Measurements from ENCODE around the gene DCDC1.

The DCDC1 gene

DNA sequence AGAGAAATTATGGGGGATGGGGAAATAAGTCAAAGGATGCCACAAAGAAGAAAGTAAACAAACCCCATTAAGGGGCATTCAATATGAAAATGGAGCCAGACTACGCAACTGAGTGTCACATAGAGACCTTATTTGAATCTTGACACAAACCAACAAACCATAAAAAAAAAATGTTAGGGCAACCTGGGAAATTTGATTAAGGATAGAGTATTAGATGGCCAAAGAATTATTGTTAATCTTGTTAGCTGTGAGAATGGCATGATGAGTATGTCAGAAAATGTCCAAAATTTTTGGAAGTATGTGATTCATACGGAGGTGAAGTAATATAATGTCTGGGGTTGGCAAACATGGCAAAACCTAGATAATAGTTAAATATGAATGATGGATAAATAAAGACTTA is 461.3 kb downstream of the DCDC1 start:
- Histone ChIP-seq H3K4me3 (ENCODE audit: low read depth, low read length) (no peak overlapping the region), H3K9ac (ENCODE audit: low read length) (no peak overlapping the region)
- DNase-seq: no peak

DNA sequence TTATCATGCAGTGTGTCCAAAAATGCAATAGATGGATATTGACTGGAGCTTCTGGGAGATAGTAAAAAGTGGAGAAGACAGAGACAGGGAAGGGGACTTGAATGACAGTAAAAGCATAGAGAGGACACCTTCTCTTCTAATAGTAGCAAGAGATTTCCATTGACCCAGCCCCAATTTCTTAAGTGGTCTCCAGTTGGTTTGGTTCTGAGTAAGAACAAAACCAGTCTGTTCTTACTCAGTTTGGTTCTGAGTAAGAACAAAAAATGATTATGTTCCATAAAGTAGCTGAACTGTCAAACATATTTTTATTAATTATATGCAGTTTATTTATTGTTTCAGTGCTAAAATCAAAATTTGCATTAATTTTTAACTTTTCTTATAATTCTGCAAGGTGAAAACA is 466.6 kb downstream of the DCDC1 start:
- H3K4me1 ChIP-seq (ENCODE audit: control insufficient read depth in 1 of 2, insufficient read depth in 2 of 2, low read length in 2 of 2): no peaks in the 10 kb centered on the region
- no peak overlapping the region for H2AK5ac ChIP-seq (ENCODE audit: low read length)

More for the DNA sequence above, 461.3 kb downstream of the DCDC1 start:
- no peaks in the 10 kb centered on the region for H3K36me3 ChIP-seq (ENCODE audit: control insufficient read depth in 1 of 2, insufficient read depth in 2 of 2, low read length in 2 of 2)
- H3K79me2 ChIP-seq (ENCODE audit: control insufficient read depth, insufficient read depth, low read length, poor library complexity): no peaks in the 10 kb centered on the region
- H3K27me3 ChIP-seq (ENCODE audit: insufficient read depth, low read length): no peaks in the 10 kb centered on the region
- no peak overlapping the region for H2BK5ac ChIP-seq (ENCODE audit: low read depth, low read length, poor library complexity)
- H3K27ac ChIP-seq (ENCODE audit: low read depth, low read length): no peak overlapping the region
- H4K91ac ChIP-seq (ENCODE audit: low read depth, low read length): no peak overlapping the region
- H3K18ac ChIP-seq (ENCODE audit: low read length): no peak overlapping the region
- no peak overlapping the region for H3K14ac ChIP-seq (ENCODE audit: low read length)
- no peak overlapping the region for H4K8ac ChIP-seq (ENCODE audit: low read depth, low read length)
- no peak overlapping the region for H2BK12ac ChIP-seq (ENCODE audit: low read length)
- H2BK120ac ChIP-seq (ENCODE audit: insufficient read depth, low read length, poor library complexity): no peak overlapping the region
- no peak overlapping the region for H3K4ac ChIP-seq (ENCODE audit: low read depth, low read length)
- H3K23ac ChIP-seq (ENCODE audit: low read length): no peak overlapping the region
- H2AK5ac ChIP-seq (ENCODE audit: low read length): no peak overlapping the region
- H2AFZ ChIP-seq (ENCODE audit: insufficient read depth, low read length, poor library complexity): no peak overlapping the region
- no CpG with 5 or more reads among the region's 2 CpGs for WGBS (ENCODE audit: extremely low coverage, insufficient coverage, insufficient read length)
- H3K9me3 ChIP-seq (ENCODE audit: insufficient read depth, low read depth, low read length): no peaks in the 10 kb centered on the region
- H3K79me1 ChIP-seq (ENCODE audit: low read length): no peaks in the 10 kb centered on the region
- H3K4me2 ChIP-seq (ENCODE audit: low read length): no peak overlapping the region
- peaks cover 4 to 5% of the 10 kb centered on the region in 2 experiments for H3K4me1 ChIP-seq (ENCODE audit: control insufficient read depth in 1 of 2, insufficient read depth in 2 of 2, low read length in 2 of 2)
- H4K12ac ChIP-seq (ENCODE audit: low read depth, low read length): no peak overlapping the region

DNA sequence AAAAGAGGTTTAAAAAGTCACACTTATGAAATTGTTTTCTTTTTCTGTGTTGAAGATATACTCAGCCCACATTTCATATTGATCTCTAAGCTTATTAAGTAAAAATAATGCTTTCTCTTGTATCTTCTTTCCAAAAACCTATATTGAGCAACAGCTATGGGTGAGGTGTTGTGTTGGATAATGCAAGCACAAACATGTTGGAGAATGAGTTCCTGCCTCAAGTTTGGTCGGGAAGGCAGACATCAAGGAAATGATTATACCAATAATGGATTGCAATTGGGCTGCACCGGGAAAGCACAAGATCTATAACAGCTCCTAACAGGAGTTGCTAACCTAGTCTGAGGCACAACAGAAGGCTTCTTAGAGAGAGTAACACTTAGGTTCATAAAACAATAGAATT is 474.5 kb downstream of the DCDC1 start:
- H2BK120ac ChIP-seq (ENCODE audit: insufficient read depth, low read length, poor library complexity): no peak overlapping the region
- no peaks in the 10 kb centered on the region for H3K4me1 ChIP-seq (ENCODE audit: control insufficient read depth in 1 of 2, insufficient read depth in 2 of 2, low read length in 2 of 2)
- no CpG with 5 or more reads among the region's 2 CpGs for WGBS (ENCODE audit: extremely low coverage, insufficient coverage, insufficient read length)
- H4K12ac ChIP-seq (ENCODE audit: low read depth, low read length): no peak overlapping the region
- DNase-seq: no peak
- no peak overlapping the region for H3K14ac ChIP-seq (ENCODE audit: low read length)
- H4K8ac ChIP-seq (ENCODE audit: low read depth, low read length): no peak overlapping the region
- no peak overlapping the region for H2AK5ac ChIP-seq (ENCODE audit: low read length)
- H2AFZ ChIP-seq (ENCODE audit: insufficient read depth, low read length, poor library complexity): no peak overlapping the region
- H4K91ac ChIP-seq (ENCODE audit: low read depth, low read length): no peak overlapping the region
- H2BK5ac ChIP-seq (ENCODE audit: low read depth, low read length, poor library complexity): no peak overlapping the region
- no peaks in the 10 kb centered on the region for H3K79me2 ChIP-seq (ENCODE audit: control insufficient read depth, insufficient read depth, low read length, poor library complexity)
- H3K4me3 ChIP-seq (ENCODE audit: low read depth, low read length): no peak overlapping the region
- H3K27ac ChIP-seq (ENCODE audit: low read depth, low read length): no peak overlapping the region
- no peak overlapping the region for H3K18ac ChIP-seq (ENCODE audit: low read length)
- H3K27me3 ChIP-seq (ENCODE audit: insufficient read depth, low read length): no peaks in the 10 kb centered on the region
- no peaks in the 10 kb centered on the region for H3K36me3 ChIP-seq (ENCODE audit: control insufficient read depth in 1 of 2, insufficient read depth in 2 of 2, low read length in 2 of 2)
- H3K23ac ChIP-seq (ENCODE audit: low read length): no peak overlapping the region
- H3K9me3 ChIP-seq (ENCODE audit: insufficient read depth, low read depth, low read length): no peaks in the 10 kb centered on the region
- H3K9ac ChIP-seq (ENCODE audit: low read length): no peak overlapping the region
- no peak overlapping the region for H3K4me2 ChIP-seq (ENCODE audit: low read length)
- H2BK12ac ChIP-seq (ENCODE audit: low read length): no peak overlapping the region
- H3K79me1 ChIP-seq (ENCODE audit: low read length): no peaks in the 10 kb centered on the region
- no peak overlapping the region for H3K4ac ChIP-seq (ENCODE audit: low read depth, low read length)

More for the DNA sequence above, 466.6 kb downstream of the DCDC1 start:
- H3K9ac ChIP-seq (ENCODE audit: low read length): no peak overlapping the region
- H3K4ac ChIP-seq (ENCODE audit: low read depth, low read length): no peak overlapping the region
- H3K14ac ChIP-seq (ENCODE audit: low read length): no peak overlapping the region
- H3K79me2 ChIP-seq (ENCODE audit: control insufficient read depth, insufficient read depth, low read length, poor library complexity): no peaks in the 10 kb centered on the region
- no peaks in the 10 kb centered on the region for H3K27me3 ChIP-seq (ENCODE audit: insufficient read depth, low read length)
- no peak overlapping the region for H3K27ac ChIP-seq (ENCODE audit: low read depth, low read length)
- no peaks in the 10 kb centered on the region for H3K79me1 ChIP-seq (ENCODE audit: low read length)
- no peak overlapping the region for H4K12ac ChIP-seq (ENCODE audit: low read depth, low read length)
- no peak overlapping the region for H4K91ac ChIP-seq (ENCODE audit: low read depth, low read length)
- H3K4me2 ChIP-seq (ENCODE audit: low read length): no peak overlapping the region
- H3K18ac ChIP-seq (ENCODE audit: low read length): no peak overlapping the region
- no peak overlapping the region for H2BK12ac ChIP-seq (ENCODE audit: low read length)
- no peak overlapping the region for H3K4me3 ChIP-seq (ENCODE audit: low read depth, low read length)
- no peak overlapping the region for H2AFZ ChIP-seq (ENCODE audit: insufficient read depth, low read length, poor library complexity)
- no peaks in the 10 kb centered on the region for H3K36me3 ChIP-seq (ENCODE audit: control insufficient read depth in 1 of 2, insufficient read depth in 2 of 2, low read length in 2 of 2)
- H4K8ac ChIP-seq (ENCODE audit: low read depth, low read length): no peak overlapping the region
- no peak overlapping the region for H3K23ac ChIP-seq (ENCODE audit: low read length)
- H2BK120ac ChIP-seq (ENCODE audit: insufficient read depth, low read length, poor library complexity): no peak overlapping the region
- H2BK5ac ChIP-seq (ENCODE audit: low read depth, low read length, poor library complexity): no peak overlapping the region
- no peaks in the 10 kb centered on the region for H3K9me3 ChIP-seq (ENCODE audit: insufficient read depth, low read depth, low read length)
- no peak for DNase-seq

DNA sequence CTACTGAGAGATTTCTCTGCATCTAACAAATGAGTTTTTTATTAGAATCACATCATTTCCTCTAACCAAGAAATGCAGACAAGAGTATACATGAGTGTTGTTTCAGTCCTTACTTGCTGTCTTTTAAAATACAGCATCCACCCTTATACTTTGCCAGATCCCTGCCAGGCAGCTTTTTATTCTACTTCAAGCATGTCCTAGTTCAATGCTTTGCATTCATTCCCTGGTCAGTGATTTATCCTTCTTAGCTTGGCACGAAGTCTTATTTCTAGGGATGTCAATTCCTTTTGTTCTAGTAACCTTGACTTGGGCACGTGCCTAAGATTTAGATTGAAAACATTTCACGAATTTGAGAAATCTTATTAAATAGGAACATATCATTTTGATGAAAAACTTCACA is 476.2 kb downstream of the DCDC1 start:
- no peak overlapping the region for H3K18ac ChIP-seq (ENCODE audit: low read length)
- H3K23ac ChIP-seq (ENCODE audit: low read length): no peak overlapping the region
- H3K9me3 ChIP-seq (ENCODE audit: insufficient read depth, low read depth, low read length): no peaks in the 10 kb centered on the region
- H3K79me1 ChIP-seq (ENCODE audit: low read length): no peaks in the 10 kb centered on the region
- no peaks in the 10 kb centered on the region for H3K79me2 ChIP-seq (ENCODE audit: control insufficient read depth, insufficient read depth, low read length, poor library complexity)
- no peaks in the 10 kb centered on the region for H3K36me3 ChIP-seq (ENCODE audit: control insufficient read depth in 1 of 2, insufficient read depth in 2 of 2, low read length in 2 of 2)
- no peaks in the 10 kb centered on the region for H3K4me1 ChIP-seq (ENCODE audit: control insufficient read depth in 1 of 2, insufficient read depth in 2 of 2, low read length in 2 of 2)
- no peak overlapping the region for H2BK120ac ChIP-seq (ENCODE audit: insufficient read depth, low read length, poor library complexity)
- H3K9ac ChIP-seq (ENCODE audit: low read length): no peak overlapping the region
- no peak overlapping the region for H3K27ac ChIP-seq (ENCODE audit: low read depth, low read length)
- no CpG with 5 or more reads among the region's 3 CpGs for WGBS (ENCODE audit: extremely low coverage, insufficient coverage, insufficient read length)
- H4K8ac ChIP-seq (ENCODE audit: low read depth, low read length): no peak overlapping the region
- no peak overlapping the region for H3K4me2 ChIP-seq (ENCODE audit: low read length)
- H4K91ac ChIP-seq (ENCODE audit: low read depth, low read length): no peak overlapping the region
- H2AFZ ChIP-seq (ENCODE audit: insufficient read depth, low read length, poor library complexity): no peak overlapping the region
- no peak overlapping the region for H2AK5ac ChIP-seq (ENCODE audit: low read length)
- no peak overlapping the region for H2BK12ac ChIP-seq (ENCODE audit: low read length)
- H3K14ac ChIP-seq (ENCODE audit: low read length): no peak overlapping the region
- no peak for DNase-seq
- no peak overlapping the region for H3K4me3 ChIP-seq (ENCODE audit: low read depth, low read length)
- H2BK5ac ChIP-seq (ENCODE audit: low read depth, low read length, poor library complexity): no peak overlapping the region
- no peaks in the 10 kb centered on the region for H3K27me3 ChIP-seq (ENCODE audit: insufficient read depth, low read length)
- no peak overlapping the region for H3K4ac ChIP-seq (ENCODE audit: low read depth, low read length)
- H4K12ac ChIP-seq (ENCODE audit: low read depth, low read length): no peak overlapping the region

Measured in trophoblast cell (in vitro differentiated cells and primary cell).